H1 (cell line): ENCODE data around the gene GCKR. TPM values are rescaled to one million over a fixed set of nuclear protein-coding genes. Genes with fewer than 3 reads are reported as not detected.

Experiments
- BRCA1 ChIP-seq: IDR thresholded peaks from 2 replicates; pipeline ENCODE4 v1.6.1; 2012; ENCODE audit warnings: low read depth, low read length, improper control_type of control experiment
- MAFK ChIP-seq: IDR thresholded peaks from 2 replicates; pipeline ENCODE4 v1.6.1; 2012; ENCODE audit warnings: low read depth, mild to moderate bottlenecking, improper control_type of control experiment, low read length
- polyA plus RNA-seq, 7 experiments: library from polyadenylated mRNA; depleted of rRNA in 3 of 7; stranded (reverse) in 5 of 7; unstranded in 2 of 7; fragments of >200 nt in 5 of 7; fragments of 200-250 nt in 2 of 7; gene quantifications; 1 replicate in 5 of 7; 2 replicates in 1 of 7; 4 replicates in 1 of 7; pipeline versions ENCODE4 v1.2.1 to v1.2.3, GENCODE V29; 2011 to 2013; ENCODE audit warnings: missing spikeins in 2 of 7, mixed read lengths in 2 of 7
- total RNA-seq: library from RNA; stranded (reverse); fragmentation: NEBNext Ultra II Directional; extraction: Animal tissue kit (Norgen Biotek cat#: 25700); gene quantifications from 2 replicates; pipeline ENCODE4 v1.2.1, GENCODE V29; 2021

GCKR gene
- total and polyA plus RNA-seq, 2 of the 8 experiments (the other 6 are each of a cell fraction or from before 2014, with no cell fraction given) = 0.30 to 1.2 TPM

- TF ChIP-seq MAFK = no peak
- no peak for TF ChIP-seq BRCA1
These were observed 4.4 kb downstream of the GCKR start (continued) for GRCh38 chr2:27501042-27501441.
